ENCODE data around the gene IGIP.
A peak's percentile ranks its signal among the peaks of the same experiment; 100 is the strongest.

The IGIP gene

DNA sequence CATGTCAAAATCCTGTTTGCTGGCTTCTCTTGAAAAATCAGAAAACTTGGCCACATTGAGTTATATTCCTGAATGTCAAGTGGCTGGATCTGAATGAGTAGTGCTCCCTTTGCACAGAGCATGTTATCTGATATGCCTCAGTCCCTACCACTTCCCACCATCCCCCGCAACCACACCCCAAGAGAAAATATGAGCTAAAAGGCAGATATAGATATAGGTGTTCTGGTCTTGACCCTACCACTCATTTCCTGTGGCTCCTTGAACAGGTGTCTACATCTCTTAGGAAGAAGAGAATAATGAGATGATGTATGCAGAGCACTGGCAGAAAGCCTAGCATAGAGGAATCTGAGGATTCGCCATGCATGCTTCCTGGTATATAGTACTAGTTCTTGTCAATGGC lies 42.6 kb downstream of the IGIP start:
- no peak for DNase-seq

DNA sequence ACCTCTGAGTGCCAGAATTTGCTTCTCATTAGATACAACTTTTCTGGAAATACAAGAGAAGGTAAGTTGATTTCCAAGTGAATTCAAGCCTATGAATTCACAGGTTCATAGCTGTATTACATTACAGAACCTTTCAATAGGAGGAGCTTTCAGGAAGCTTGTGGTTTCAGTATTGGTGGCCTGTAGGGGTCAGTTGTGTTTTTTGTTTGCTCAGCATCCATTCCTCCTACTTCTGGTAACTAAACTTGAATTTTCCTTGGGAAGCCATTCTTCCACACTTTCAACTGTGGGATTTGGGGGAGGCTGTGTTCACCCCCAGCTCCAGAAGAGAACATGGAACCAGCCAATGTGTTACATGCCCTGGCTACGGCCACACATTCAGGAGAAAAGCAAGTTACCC lies 43.7 kb downstream of the IGIP start:
- no peak for DNase-seq

- no peak for DNase-seq
Observed at GRCh38 chr5:140172483-140172882, 46.7 kb downstream of the IGIP start.

GRCh38 chr5:140174014-140174413 lies 48.3 kb downstream of the IGIP start:
- DNase-seq, result no peak

GRCh38 chr5:140174465-140175366 lies 49.0 kb downstream of the IGIP start, which contains the start of gene CYSTM1:
TSS of gene CYSTM1 (plus strand) at chr5:140175188. CDS start at chr5:140194466, 19,278 bp downstream.
- peak; percentile 95 to 96 for DNase-seq

DNA sequence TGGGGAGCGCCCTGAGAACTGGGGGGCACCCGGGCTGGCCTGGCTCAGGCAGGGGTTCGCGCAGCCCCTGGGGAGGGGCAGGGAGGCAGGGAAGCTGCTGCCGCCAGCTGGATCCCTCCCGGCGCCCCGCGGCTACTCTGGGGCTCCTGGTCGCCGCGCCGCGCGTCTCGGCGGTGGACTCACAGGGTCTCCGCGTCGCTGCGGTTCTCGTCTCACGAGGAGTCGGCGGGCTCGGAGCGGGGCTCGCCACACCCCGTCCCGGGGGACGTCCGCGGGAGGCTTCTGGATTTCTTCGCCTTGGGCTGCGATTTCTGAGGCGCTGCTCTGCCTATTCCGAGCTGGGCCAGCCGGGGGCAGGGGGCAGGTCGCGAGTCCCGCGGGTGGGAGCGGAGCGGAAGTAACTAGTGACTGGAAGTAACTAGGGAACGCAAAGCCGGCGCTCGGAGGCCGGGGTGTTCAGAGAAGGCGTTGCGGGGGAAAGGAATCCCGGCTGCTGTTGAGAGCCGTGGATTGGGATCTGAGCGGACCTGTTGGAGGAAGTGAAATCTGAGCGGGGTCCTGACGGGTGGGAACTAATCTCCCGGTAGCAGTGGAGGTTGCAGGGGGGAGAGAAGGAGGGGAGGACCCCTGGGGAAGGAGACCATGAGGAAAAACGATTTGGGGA lies 49.8 kb downstream of the IGIP start:
- peak; percentile 54 to 56 for DNase-seq

- DNase-seq, result no peak
Observed at GRCh38 chr5:140176031-140176387, 50.3 kb downstream of the IGIP start.

GRCh38 chr5:140178086-140178410 lies 52.3 kb downstream of the IGIP start:
- no peak for DNase-seq

GRCh38 chr5:140178482-140179116 lies 52.9 kb downstream of the IGIP start:
- DNase-seq, result no peak
